Measurements from ENCODE around the gene KIF4B. TPM values are rescaled to one million over a fixed set of nuclear protein-coding genes. Genes with fewer than 3 reads are reported as not detected.
"Not testable (repeated sequence)": the region's sequence is repeated elsewhere in the genome, so short reads cannot be mapped to it uniquely, and the experiment has no call there.

KIF4B gene
- total and polyA plus RNA-seq, 7 donors, result 0.01 to 0.54 (median 0.05) TPM; not detected in 2

GRCh38 chr5:155025895-155026294 is 12.3 kb downstream of the KIF4B start:
- ATAC-seq (no peak), DNase-seq (no peak)
- H3K9me3 ChIP-seq, result peaks cover 5% of the 10 kb centered on the region
- no peaks in the 10 kb centered on the region for H3K4me1 ChIP-seq
- H3K4me3 ChIP-seq, result no peak overlapping the region
- no peaks in the 10 kb centered on the region for H3K36me3 ChIP-seq (ENCODE audit: insufficient read depth in 1 of 2, low read depth in 1 of 2)
- intact Hi-C loops (cut with DNase I), result no loop called here
- no peak for TF ChIP-seq CTCF (IDR thresholded peaks at IDR 0.05)
- WGBS, 3 donors, result 35 to 44% (median 38%) methylated on average over 2 of the region's 2 CpGs
- H3K27me3 ChIP-seq (ENCODE audit: insufficient read depth in 3 of 3, low read length in 2 of 3), result peaks cover 0 to 3% (median 0%) of the 10 kb centered on the region in 3 donors
- no peak overlapping the region for H3K27ac ChIP-seq

- Histone ChIP-seq H3K9me3 (peaks cover 5% of the 10 kb centered on the region), H3K27me3 (ENCODE audit: insufficient read depth in 3 of 3, low read length in 2 of 3) (peaks cover 0 to 3% (median 0%) of the 10 kb centered on the region in 3 donors), H3K27ac (no peak overlapping the region), H3K4me1 (no peaks in the 10 kb centered on the region), H3K36me3 (ENCODE audit: insufficient read depth in 1 of 2, low read depth in 1 of 2) (no peaks in the 10 kb centered on the region), H3K4me3 (no peak overlapping the region)
- no peak for TF ChIP-seq CTCF (IDR thresholded peaks at IDR 0.05)
- DNase-seq, result no peak
- ATAC-seq, result no peak
- WGBS, 3 donors, result 16 to 24% (median 20%) methylated on average over 1 of the region's 1 CpG
- intact Hi-C loops (cut with DNase I), result no loop called here
Observed at GRCh38 chr5:155027993-155028629, 14.6 kb downstream of the KIF4B start.

GRCh38 chr5:155029240-155029639 is 15.7 kb downstream of the KIF4B start:
- Histone ChIP-seq H3K27ac (no peak overlapping the region), H3K4me1 (no peaks in the 10 kb centered on the region), H3K27me3 (ENCODE audit: insufficient read depth in 3 of 3, low read length in 2 of 3) (peaks cover 0 to 3% (median 0%) of the 10 kb centered on the region in 3 donors), H3K36me3 (ENCODE audit: insufficient read depth in 1 of 2, low read depth in 1 of 2) (no peaks in the 10 kb centered on the region), H3K9me3 (peaks cover 5% of the 10 kb centered on the region), H3K4me3 (no peak overlapping the region)
- WGBS, 3 donors, result 54 to 68% (median 59%) methylated on average over 1 of the region's 1 CpG
- no peak for DNase-seq
- no peak for ATAC-seq
- TF ChIP-seq CTCF (IDR thresholded peaks at IDR 0.05), result no peak
- intact Hi-C loops (cut with DNase I), result no loop called here

- H3K27ac ChIP-seq; H3K36me3 ChIP-seq (ENCODE audit: insufficient read depth in 1 of 2, low read depth in 1 of 2); H3K4me3 ChIP-seq; H3K9me3 ChIP-seq; ATAC-seq; DNase-seq; H3K27me3 ChIP-seq (ENCODE audit: insufficient read depth in 3 of 3, low read length in 2 of 3); H3K4me1 ChIP-seq; intact Hi-C loops (cut with DNase I): not testable (repeated sequence)
- 81 to 96% (median 88%) methylated on average over 1 of the region's 1 CpG for WGBS, 3 donors
Observed at GRCh38 chr5:155034145-155034744, 20.7 kb downstream of the KIF4B start.

GRCh38 chr5:155035087-155035486 is 21.5 kb downstream of the KIF4B start:
- H3K4me3 ChIP-seq; H3K36me3 ChIP-seq (ENCODE audit: insufficient read depth in 1 of 2, low read depth in 1 of 2); intact Hi-C loops (cut with DNase I); H3K27ac ChIP-seq; H3K27me3 ChIP-seq (ENCODE audit: insufficient read depth in 3 of 3, low read length in 2 of 3); H3K9me3 ChIP-seq; ATAC-seq; DNase-seq; H3K4me1 ChIP-seq: not testable (repeated sequence)
- 38 to 49% (median 48%) methylated on average over 2 of the region's 2 CpGs for WGBS, 3 donors
